Heart right ventricle (tissue), 16 donors: Measurements from ENCODE around the gene DLGAP1. TPM values are rescaled to one million over a fixed set of nuclear protein-coding genes. Genes with fewer than 3 reads are reported as not detected.

Source experiments
- ATAC-seq, 8 donors: fragments of 200-7000 bp; cut with Tn5 transposase; one replicate each; pipeline ENCODE4 v1.9.1; 2020; ENCODE audit warnings: mild to moderate bottlenecking in 8 of 8, moderate library complexity in 8 of 8, moderate number of reproducible peaks in 1 of 8
- DNase-seq, 2 donors: peaks; one replicate each; pipeline ENCODE4 v3.0.0-alpha.2; 2020
- H3K27ac ChIP-seq, 10 donors: fragments of 200-600 bp; sonication (generic) in 2 of 10; one replicate each; pipeline versions ENCODE4 v1.5.0 to v1.8.0; 2020 to 2022; ENCODE audit warnings: mild to moderate bottlenecking in 3 of 10
- H3K27me3 ChIP-seq, 7 donors: fragments of 200-600 bp; one replicate each; pipeline ENCODE4 v1.8.0; 2021 to 2022; ENCODE audit warnings: mild to moderate bottlenecking in 2 of 7
- H3K36me3 ChIP-seq, 9 donors: fragments of 200-600 bp; sonication (generic) in 1 of 9; one replicate each; pipeline versions ENCODE4 v1.5.0 to v1.8.0; 2020 to 2022; ENCODE audit warnings: mild to moderate bottlenecking in 2 of 9
- H3K4me1 ChIP-seq, 9 donors: fragments of 200-600 bp; sonication (generic) in 1 of 9; one replicate each; pipeline versions ENCODE4 v1.5.0 to v1.8.0; 2020 to 2022; ENCODE audit warnings: mild to moderate bottlenecking in 4 of 9
- H3K4me3 ChIP-seq, 10 donors: fragments of 200-600 bp; sonication (generic) in 2 of 10; one replicate each; pipeline versions ENCODE4 v1.5.0 to v1.8.0; 2020 to 2022; ENCODE audit warnings: mild to moderate bottlenecking in 7 of 10, moderate library complexity in 2 of 10
- H3K9me3 ChIP-seq, 11 donors: fragments of 200-600 bp in 10 of 11; sonication (generic) in 2 of 11; one replicate each; pipeline versions ENCODE4 v1.5.0 to v1.8.0; 2013 to 2022; ENCODE audit warnings: mild to moderate bottlenecking in 2 of 11, control low read depth in 1 of 11, moderate library complexity in 1 of 11
- CTCF ChIP-seq, 9 donors: fragments of 200-600 bp; sonication (generic) in 2 of 9; IDR thresholded peaks; one replicate each; pipeline versions ENCODE4 v1.5.0 to v1.8.0; 2021 to 2022; ENCODE audit warnings: antibody characterized with exemption in 9 of 9, mild to moderate bottlenecking in 5 of 9, moderate library complexity in 1 of 9
- WGBS, 2 donors: extraction: QIAGEN DNeasy Blood & Tissue Kit; methylation state at CpG; one replicate each; pipeline ENCODE4 v1.1.7; 2013; ENCODE audit warnings: inconsistent platforms in 1 of 2; 5-methylcytosine and 5-hydroxymethylcytosine counted together
- intact Hi-C, 10 donors: fragments of 100-400 bp; cut with DNase I; formaldehyde crosslinking; loops; one replicate each; pipeline versions ENCODE4 v1.11.1 to v1.14.2; 2022
- polyA plus RNA-seq, 2 donors: library from polyadenylated mRNA; stranded (reverse); fragments of 200-250 nt; gene quantifications; one replicate each; pipeline ENCODE4 v1.2.3, GENCODE V29; 2013
- total RNA-seq, 10 donors: library from RNA; stranded (reverse); fragmentation: NEBNext Ultra II Directional in 3 of 10; extraction: Animal tissue kit (Norgen Biotek cat#: 25700) in 3 of 10; gene quantifications; one replicate each; pipeline versions ENCODE4 v1.2.1 to v1.2.4, GENCODE V29; 2021 to 2023
- donor health status: Arrhythmogenic right ventricular cardiomyopathy.
- donor health status: ischemic (EF 13 %, LVEDD 7.1; RV severe dilation, severe dysfunction).
- donor health status: healthy with polysubstance abuse.
- donor health status: DM: no; HTN: yes; CAD: no.
- donor health status: DM: no; HTN: no; CAD: no.
- donor health status: ischemic (EF 25% LVEDD 6.9; RV normal size, moderate dysfunction).
- donor health status: ischemic (EF 25% LVEDD 5.7; RV mildly dilated, moderate dysfunction).
- donor health status: healthy.
- donor health status: DM: yes; HTN: yes; CAD: no.
- donor health status: Ischemic cardiomyopathy.
- donor health status: ischemic (EF 35%, LVEDD 5.7; RV mildly dilated, moderate dysfunction).
- donor health status: nonischemic (EF 11% LVEDD 7.7; RV severe dilation, severe dysfunction).
- donor health status: DM: yes; HTN: yes; CAD: no.
- donor health status: PGD.
- donor health status: ischemic (EF 29% LVEDD 5.4; RV normal size, mild dysfunction).
- donor health status: nonischemic (EF 23%, LVEDD 6.1; RV moderate dilation, normal function).

The DLGAP1 gene
- total and polyA plus RNA-seq, 12 donors = 0.07 to 7.2 (median 1.0) TPM; not detected in 2

DNA sequence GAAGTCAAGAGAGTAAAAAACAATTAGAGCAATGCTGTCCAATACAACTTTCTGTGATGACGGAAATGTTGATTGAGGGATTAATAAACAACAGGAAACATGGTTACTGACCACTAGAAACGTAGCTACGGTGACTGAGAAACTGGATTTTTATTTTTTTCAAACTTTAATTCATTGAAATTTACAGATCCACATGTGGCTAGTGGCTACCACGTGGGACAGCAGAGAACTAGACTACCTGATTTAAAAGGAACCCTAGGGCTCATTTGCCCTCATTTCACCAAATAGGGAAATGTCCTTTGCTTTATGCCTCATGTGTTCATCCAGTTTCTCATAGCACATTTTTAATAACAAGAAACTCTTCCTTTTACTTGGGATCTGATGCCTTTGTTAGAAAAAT, 592.1 kb downstream of the DLGAP1 start:
- Histone ChIP-seq H3K27ac (no peak overlapping the region), H3K4me3 (no peak overlapping the region), H3K27me3 (no peaks in the 10 kb centered on the region), H3K9me3 (no peaks in the 10 kb centered on the region), H3K4me1 (peaks cover 0 to 15% (median 3%) of the 10 kb centered on the region in 9 donors), H3K36me3 (no peaks in the 10 kb centered on the region)
- DNase-seq (no peak), ATAC-seq (no peak)
- intact Hi-C loops = loop anchor here in 6 of 10 donors (10.0 kb wide), 4 partner anchors 88 to 578 kb away; no protein-coding TSS in a partner anchor
- WGBS, 2 donors = 81 to 88% methylated on average over 4 of the region's 4 CpGs
- TF ChIP-seq CTCF (IDR thresholded peaks at IDR 0.05) = no peak

DNA sequence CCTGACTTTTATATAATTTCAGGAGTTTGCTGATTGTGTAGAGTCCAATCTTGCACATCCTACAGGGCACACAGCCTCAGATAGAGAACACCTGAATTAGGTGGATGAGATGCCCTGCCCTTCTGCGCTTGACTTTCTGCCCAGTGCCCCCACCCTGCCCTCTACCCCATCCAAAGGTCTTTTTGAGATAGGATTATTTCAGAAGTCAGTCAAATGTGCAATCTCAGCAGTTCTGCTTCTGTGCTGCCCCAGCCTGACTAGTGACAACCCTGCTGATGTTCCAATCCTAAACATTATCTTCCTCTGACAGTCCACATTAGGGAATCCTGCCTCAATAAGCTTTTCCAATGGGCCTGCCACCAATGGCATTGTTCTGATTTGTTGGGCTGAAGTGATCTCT, 593.6 kb downstream of the DLGAP1 start:
- no peaks in the 10 kb centered on the region for H3K27me3 ChIP-seq
- H3K4me3 ChIP-seq = no peak overlapping the region
- no peaks in the 10 kb centered on the region for H3K36me3 ChIP-seq
- no peaks in the 10 kb centered on the region for H3K9me3 ChIP-seq
- no peak for DNase-seq
- ATAC-seq = no peak
- 96% methylated on average over 1 of the region's 1 CpG for WGBS, 2 donors
- TF ChIP-seq CTCF (IDR thresholded peaks at IDR 0.05) = no peak
- no peaks in the 10 kb centered on the region for H3K4me1 ChIP-seq
- intact Hi-C loops = loop anchor here in 6 of 10 donors (10.0 kb wide), 4 partner anchors 87 to 577 kb away; no protein-coding TSS in a partner anchor
- no peak overlapping the region for H3K27ac ChIP-seq

DNA sequence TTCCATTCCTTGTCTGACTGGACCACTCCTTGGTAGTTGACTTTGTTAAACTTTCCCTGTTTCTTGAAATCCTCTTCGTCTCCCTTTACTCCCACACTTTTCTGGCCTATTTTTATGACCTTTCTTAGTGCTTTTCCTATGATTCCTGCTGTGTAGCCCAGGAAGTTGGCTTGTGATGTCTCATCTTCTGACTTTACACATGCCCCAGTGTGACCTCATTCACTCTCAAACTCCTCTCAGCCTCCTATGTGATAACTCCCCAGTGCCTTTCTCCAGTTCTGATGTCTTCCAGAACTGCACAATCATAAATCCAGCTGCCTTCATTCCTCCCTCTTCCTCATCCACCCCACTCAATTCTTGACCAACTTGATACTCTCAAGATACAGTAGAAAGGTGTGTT, 597.6 kb downstream of the DLGAP1 start:
- H3K9me3 ChIP-seq = no peaks in the 10 kb centered on the region
- 50 to 66% methylated on average over 1 of the region's 1 CpG for WGBS, 2 donors
- H3K4me1 ChIP-seq = no peaks in the 10 kb centered on the region
- DNase-seq (no peak), ATAC-seq (no peak)
- no peak overlapping the region for H3K27ac ChIP-seq
- TF ChIP-seq CTCF (IDR thresholded peaks at IDR 0.05) = no peak
- H3K36me3 ChIP-seq = no peaks in the 10 kb centered on the region
- H3K27me3 ChIP-seq = no peaks in the 10 kb centered on the region
- intact Hi-C loops = loop anchor here in 2 of 10 donors (5.0 to 10.0 kb wide), 2 partner anchors 135 to 137 kb away; no protein-coding TSS in a partner anchor
- H3K4me3 ChIP-seq = no peak overlapping the region

- intact Hi-C loops = loop anchor here in 2 of 10 donors (5.0 to 10.0 kb wide), 2 partner anchors 136 to 139 kb away; no protein-coding TSS in a partner anchor
- WGBS, 2 donors = 91 to 98% methylated on average over 3 of the region's 3 CpGs
- no peak for ATAC-seq
- no peaks in the 10 kb centered on the region for H3K27me3 ChIP-seq
- H3K27ac ChIP-seq = no peak overlapping the region
- no peak for DNase-seq
- H3K36me3 ChIP-seq = no peaks in the 10 kb centered on the region
- no peak for TF ChIP-seq CTCF (IDR thresholded peaks at IDR 0.05)
- H3K4me1 ChIP-seq = no peaks in the 10 kb centered on the region
- no peak overlapping the region for H3K4me3 ChIP-seq
- peaks cover 0 to 11% (median 0%) of the 10 kb centered on the region in 11 donors for H3K9me3 ChIP-seq
Observed at GRCh38 chr18:3855966-3856365, 599.1 kb downstream of the DLGAP1 start.
